B cell (primary cell): ENCODE data around the gene PCNX4. TPM values are rescaled to one million over a fixed set of nuclear protein-coding genes. Genes with fewer than 3 reads are reported as not detected.

Source experiments
- ATAC-seq: fragments of 200-7000 bp; cut with Tn5 transposase; one replicate; pipeline ENCODE4 v1.10.0; 2021; ENCODE audit warnings: low read depth, mild to moderate bottlenecking, moderate number of reproducible peaks, moderate library complexity
- CTCF ChIA-PET: fragments of 350-600 bp; sonication (Branson Sonifier 250); formaldehyde crosslinking; loops from one replicate; lab custom pipeline; 2021; ENCODE audit warnings: antibody characterized with exemption, inconsistent platforms; lab: Charles Lee
- POLR2A ChIA-PET: fragments of 350-600 bp; sonication (Branson Sonifier 250); formaldehyde crosslinking; loops from one replicate; lab custom pipeline; 2021; ENCODE audit warnings: antibody characterized with exemption; lab: Charles Lee
- DNase-seq: peaks from one replicate; pipeline ENCODE4 v3.0.0; 2013
- H2AFZ ChIP-seq: 2 replicates; pipeline ENCODE4 v1.6.1; 2012; ENCODE audit warnings: mild to moderate bottlenecking, low read depth, low read length; ENCODE audit not compliant: insufficient read depth, poor library complexity, severe bottlenecking
- H3K27ac ChIP-seq, 2 donors: 1 replicate in 1 of 2; 2 replicates in 1 of 2; pipeline ENCODE4 v1.5.1; 2012 to 2013; ENCODE audit warnings: low read length in 2 of 2, mild to moderate bottlenecking in 2 of 2, moderate library complexity in 1 of 2
- H3K27me3 ChIP-seq, 4 experiments: fragments of 200-600 bp in 1 of 4; sonication (generic) in 1 of 4; replicated peaks in 1 of 4; 1 replicate in 2 of 4; 2 replicates in 2 of 4; pipeline versions ENCODE4 v1.6.1 to v1.7.0; 2013 to 2016; ENCODE audit warnings: low read length in 3 of 4, mild to moderate bottlenecking in 2 of 4, mixed read lengths in 1 of 4, moderate library complexity in 1 of 4; ENCODE audit not compliant: insufficient read depth in 4 of 4, control insufficient read depth in 3 of 4; ENCODE audit errors: control extremely low read depth in 1 of 4
- H3K36me3 ChIP-seq, 2 experiments: replicated peaks in 1 of 2; 1 replicate in 1 of 2; 2 replicates in 1 of 2; pipeline versions ENCODE4 v1.6.1 to v1.7.1; 2013; ENCODE audit warnings: low read length in 1 of 2; ENCODE audit not compliant: insufficient read depth in 2 of 2, control insufficient read depth in 1 of 2; ENCODE audit errors: control extremely low read depth in 1 of 2, extremely low read depth in 1 of 2
- H3K4me1 ChIP-seq, 2 donors: fragments of 200-600 bp in 1 of 2; sonication (generic) in 1 of 2; 1 replicate in 1 of 2; 2 replicates in 1 of 2; pipeline versions ENCODE4 v1.5.1 to v1.6.1; 2013 to 2017; ENCODE audit warnings: low read length in 2 of 2; ENCODE audit not compliant: control insufficient read depth in 2 of 2, insufficient read depth in 2 of 2
- H3K4me2 ChIP-seq: replicated peaks from 2 replicates; pipeline ENCODE3; 2012; ENCODE audit warnings: mild to moderate bottlenecking, low read depth, low read length; ENCODE audit not compliant: poor library complexity, severe bottlenecking
- H3K4me3 ChIP-seq, 5 experiments: fragments of 200-600 bp in 1 of 5; sonication (generic) in 1 of 5; 1 replicate in 3 of 5; 2 replicates in 2 of 5; pipeline versions ENCODE4 v1.5.1 to v1.7.0; 2011 to 2016; ENCODE audit warnings: low read length in 4 of 5, mild to moderate bottlenecking in 4 of 5, low read depth in 2 of 5, control low read depth in 1 of 5, moderate library complexity in 1 of 5; ENCODE audit not compliant: insufficient read depth in 1 of 5; ENCODE audit errors: control extremely low read depth in 1 of 5, extremely low read depth in 1 of 5
- H3K79me2 ChIP-seq: fragments of 200-600 bp; sonication (generic); one replicate; pipeline ENCODE4 v1.6.0; 2016; ENCODE audit warnings: low read length; ENCODE audit not compliant: control insufficient read depth, insufficient read depth
- H3K9ac ChIP-seq: fragments of 200-600 bp; sonication (generic); 2 replicates; pipeline ENCODE4 v1.6.1; 2017; ENCODE audit warnings: mild to moderate bottlenecking, low read length, moderate library complexity
- H3K9me3 ChIP-seq, 3 donors: one replicate each; pipeline versions ENCODE4 v1.6.1 to v1.7.1; 2013; ENCODE audit warnings: low read length in 2 of 3; ENCODE audit not compliant: control insufficient read depth in 2 of 3, insufficient read depth in 1 of 3; ENCODE audit errors: control extremely low read depth in 1 of 3
- H4K20me1 ChIP-seq: 2 replicates; pipeline ENCODE4 v1.6.0; 2012; ENCODE audit warnings: mild to moderate bottlenecking, low read length; ENCODE audit not compliant: insufficient read depth, control insufficient read depth, poor library complexity, severe bottlenecking
- H3K27ac Mint-ChIP-seq: one replicate; pipeline ENCODE4 v1.8.0; 2021; ENCODE audit warnings: mixed read lengths
- H3K27me3 Mint-ChIP-seq: one replicate; pipeline ENCODE4 v1.8.0; 2021; ENCODE audit warnings: mixed read lengths
- H3K4me1 Mint-ChIP-seq: one replicate; pipeline ENCODE4 v1.8.0; 2021; ENCODE audit warnings: mixed read lengths
- H3K4me3 Mint-ChIP-seq: one replicate; pipeline ENCODE4 v1.8.0; 2021; ENCODE audit warnings: mixed read lengths
- H3K9me3 Mint-ChIP-seq: one replicate; pipeline ENCODE4 v1.8.0; 2022; ENCODE audit warnings: mixed read lengths; ENCODE audit not compliant: insufficient read depth
- CTCF ChIP-seq: fragments of 200-600 bp; IDR thresholded peaks from one replicate; pipeline ENCODE4 v1.8.0; 2022; ENCODE audit warnings: antibody characterized with exemption, mild to moderate bottlenecking
- EZH2 ChIP-seq: IDR thresholded peaks from 2 replicates; pipeline ENCODE4 v1.6.1; 2012; ENCODE audit warnings: borderline replicate concordance, low read depth, mild to moderate bottlenecking, moderate library complexity, low read length; ENCODE audit not compliant: insufficient read depth, poor library complexity, severe bottlenecking
- WGBS: methylation state at CpG from one replicate; pipeline ENCODE4 v1.1.5; 2013; ENCODE audit warnings: missing lambda C conversion rate; ENCODE audit not compliant: insufficient coverage; 5-methylcytosine and 5-hydroxymethylcytosine counted together
- intact Hi-C: fragments of 100-400 bp; cut with micrococcal nuclease; formaldehyde crosslinking; loops from one replicate; pipeline ENCODE4 v1.10.0; 2022
- polyA plus RNA-seq: library from polyadenylated mRNA; depleted of rRNA; stranded (reverse); fragments of >200 nt; gene quantifications from 2 replicates; pipeline ENCODE4 v1.2.3, GENCODE V29; 2012
- total RNA-seq, 2 donors: library from RNA; stranded (reverse); fragments of 120-200 nt in 1 of 2; gene quantifications; 1 replicate in 1 of 2; 2 replicates in 1 of 2; pipeline versions ENCODE4 v1.2.3 to v1.2.4, GENCODE V29; 2013 to 2022

Gene PCNX4
- total and polyA plus RNA-seq, 2 donors (not counting 1 experiment from before 2014, with no cell fraction given), result 17.8 to 53.4 TPM

- H4K20me1 ChIP-seq, result no peaks in the 10 kb centered on the region
- WGBS, result 83% methylated on average over 2 of the region's 7 CpGs
- ChIA-PET POLR2A (no interaction called here), CTCF (no interaction called here)
- ATAC-seq (no peak), DNase-seq (no peak)
- peaks cover 0 to 8% of the 10 kb centered on the region in 2 donors for H3K4me1 ChIP-seq
- no peak for TF ChIP-seq CTCF
- TF ChIP-seq EZH2, result no peak
- no peaks in the 10 kb centered on the region for H3K79me2 ChIP-seq
- H3K4me2 ChIP-seq, result no peak overlapping the region
- H2AFZ ChIP-seq, result no peak overlapping the region
- Mint-ChIP-seq H3K27ac (no peak overlapping the region), H3K4me3 (no peak overlapping the region), H3K4me1 (peaks cover 18% of the 10 kb centered on the region), H3K27me3 (peaks cover 25% of the 10 kb centered on the region), H3K9me3 (peaks cover 1% of the 10 kb centered on the region)
- H3K9ac ChIP-seq, result no peak overlapping the region
- intact Hi-C loops, result no loop called here
- H3K27ac ChIP-seq, result no peak overlapping the region
- no peak overlapping the region for H3K4me3 ChIP-seq
- H3K27me3 ChIP-seq, result peaks cover 0 to 3% (median 0%) of the 10 kb centered on the region in 4 experiments
- H3K9me3 ChIP-seq, result no peaks in the 10 kb centered on the region
- no peaks in the 10 kb centered on the region for H3K36me3 ChIP-seq
Measured at GRCh38 chr14:60206249-60206670, 114.5 kb downstream of the PCNX4 start.

DNA sequence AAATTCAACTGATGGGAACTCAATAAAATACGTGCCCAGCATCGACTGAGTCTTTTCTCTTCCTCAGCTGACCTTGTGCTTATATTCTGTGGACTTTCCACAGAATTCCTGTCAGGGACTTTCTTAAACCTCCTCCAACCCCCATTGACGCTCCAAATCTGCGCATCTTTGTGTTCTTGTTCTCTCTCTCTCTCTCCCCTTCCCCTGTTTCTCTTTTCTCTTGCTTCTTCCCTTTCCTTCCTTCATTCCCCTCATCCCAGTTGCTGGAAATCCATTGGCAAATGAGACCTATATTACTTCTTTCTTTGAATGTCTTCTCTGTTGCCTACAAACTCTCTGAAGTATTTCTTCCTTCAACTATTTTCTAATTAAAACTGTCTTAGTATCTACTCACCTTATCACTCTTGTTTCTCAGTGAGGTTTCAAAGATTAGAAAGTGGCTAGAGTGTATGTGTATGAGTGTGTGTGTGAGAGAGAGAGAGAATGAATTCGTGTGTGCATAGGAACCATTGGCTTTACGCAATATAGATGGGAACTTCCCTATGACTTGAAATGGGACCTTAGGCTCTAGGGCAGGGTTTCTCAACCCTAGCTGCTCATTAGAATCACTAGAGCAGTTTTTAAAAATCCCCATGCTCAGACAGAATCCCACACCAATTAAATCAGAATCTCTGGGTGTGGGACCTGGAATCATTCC is 115.3 kb downstream of the PCNX4 start:
- Histone ChIP-seq H3K4me2 (no peak overlapping the region), H3K27ac (no peak overlapping the region), H3K27me3 (peaks cover 0 to 3% (median 0%) of the 10 kb centered on the region in 4 experiments), H3K9ac (no peak overlapping the region), H3K4me3 (no peak overlapping the region), H3K9me3 (no peaks in the 10 kb centered on the region), H4K20me1 (no peaks in the 10 kb centered on the region), H3K4me1 (peaks cover 0 to 8% of the 10 kb centered on the region in 2 donors), H3K79me2 (no peaks in the 10 kb centered on the region), H3K36me3 (no peaks in the 10 kb centered on the region), H2AFZ (no peak overlapping the region)
- ChIA-PET CTCF (interaction anchor here (1.4 kb wide), 1 partner anchor 21 kb away, joined by 3 read pairs; no protein-coding TSS in a partner anchor), POLR2A (no interaction called here)
- peaks cover 25% of the 10 kb centered on the region for H3K27me3 Mint-ChIP-seq
- no peak overlapping the region for H3K27ac Mint-ChIP-seq
- no peak overlapping the region for H3K4me3 Mint-ChIP-seq
- ATAC-seq (no peak), DNase-seq (no peak)
- H3K9me3 Mint-ChIP-seq, result peaks cover 1% of the 10 kb centered on the region
- TF ChIP-seq EZH2 (no peak), CTCF (no peak)
- peaks cover 18% of the 10 kb centered on the region for H3K4me1 Mint-ChIP-seq
- WGBS, result 80% methylated on average over 6 of the region's 6 CpGs
- intact Hi-C loops, result no loop called here
